Prostate gland (tissue), 2 donors: ENCODE results near the gene KCND2. TPM values are rescaled to one million over a fixed set of nuclear protein-coding genes. Genes with fewer than 3 reads are reported as not detected.

Experiments used
- DNase-seq: peaks from one replicate; pipeline ENCODE4 v3.0.0-alpha.2; 2019; ENCODE audit warnings: low spot score
- H3K27ac ChIP-seq, 2 donors: fragments of 200-600 bp; sonication (generic); 2 replicates each; pipeline ENCODE4 v1.5.1; 2017 to 2019
- H3K27me3 ChIP-seq: fragments of 200-600 bp; sonication (generic); replicated peaks from 2 replicates; pipeline ENCODE4 v1.5.1; 2019; ENCODE audit not compliant: insufficient read depth
- H3K36me3 ChIP-seq, 2 donors: fragments of 200-600 bp; sonication (generic); 1 replicate in 1 of 2; 2 replicates in 1 of 2; pipeline versions ENCODE4 v1.5.1 to v1.8.1; 2017 to 2019
- H3K4me1 ChIP-seq: fragments of 200-600 bp; sonication (generic); replicated peaks from 2 replicates; pipeline ENCODE4 v1.5.1; 2019
- H3K4me3 ChIP-seq, 2 donors: fragments of 200-600 bp; sonication (generic); 2 replicates each; pipeline ENCODE4 v1.5.1; 2017 to 2019
- H3K9me3 ChIP-seq: fragments of 200-600 bp; sonication (generic); 2 replicates; pipeline ENCODE4 v1.5.1; 2017
- CTCF ChIP-seq, 4 experiments: fragments of 200-600 bp in 2 of 4; fragments of 450-650 bp in 2 of 4; sonication (generic) in 2 of 4; IDR thresholded peaks; 1 replicate in 3 of 4; 2 replicates in 1 of 4; pipeline ENCODE4 v1.5.1; 2016 to 2019; ENCODE audit warnings: antibody characterized with exemption in 4 of 4, mild to moderate bottlenecking in 2 of 4, moderate library complexity in 2 of 4
- POLR2A ChIP-seq: fragments of 450-650 bp; IDR thresholded peaks from one replicate; pipeline ENCODE4 v1.6.1; 2016; ENCODE audit warnings: antibody characterized with exemption, mild to moderate bottlenecking
- POLR2AphosphoS5 ChIP-seq: sonication (generic); formaldehyde crosslinking; IDR thresholded peaks from one replicate; pipeline ENCODE4 v1.6.1; 2017; ENCODE audit warnings: antibody characterized with exemption
- WGBS: methylation state at CpG from one replicate; pipeline ENCODE4 v1.1.5; 2018; 5-methylcytosine and 5-hydroxymethylcytosine counted together
- intact Hi-C: fragments of 100-400 bp; cut with DNase I; formaldehyde crosslinking; loops from one replicate; pipeline ENCODE4 v1.14.2; 2022
- total RNA-seq, 2 donors: library from RNA; depleted of rRNA; stranded (reverse); fragments of >200 nt; gene quantifications; one replicate each; pipeline ENCODE4 v1.1.0, GENCODE V29; 2016

KCND2 gene
- total RNA-seq, 2 donors from 2014 or later: 3.0 TPM; not detected in 1

- DNase-seq: no peak
- 29% methylated on average over 1 of the region's 1 CpG for WGBS
- TF ChIP-seq POLR2A (no peak), POLR2AphosphoS5 (no peak), CTCF (IDR thresholded peaks at IDR 0.05) (no peak)
- Histone ChIP-seq H3K4me1 (no peaks in the 10 kb centered on the region), H3K27me3 (no peaks in the 10 kb centered on the region), H3K9me3 (no peaks in the 10 kb centered on the region), H3K36me3 (no peaks in the 10 kb centered on the region), H3K27ac (no peak overlapping the region), H3K4me3 (no peak overlapping the region)
- intact Hi-C loops: no loop called here
Observed at GRCh38 chr7:120441850-120442249, 168.9 kb downstream of the KCND2 start.

- Histone ChIP-seq H3K4me1 (no peaks in the 10 kb centered on the region), H3K27ac (no peak overlapping the region), H3K4me3 (no peak overlapping the region), H3K36me3 (no peaks in the 10 kb centered on the region), H3K27me3 (no peaks in the 10 kb centered on the region), H3K9me3 (no peaks in the 10 kb centered on the region)
- no peak for TF ChIP-seq CTCF (IDR thresholded peaks at IDR 0.05)
- no peak for TF ChIP-seq POLR2A
- TF ChIP-seq POLR2AphosphoS5: no peak
- no peak for DNase-seq
- 78% methylated on average over 2 of the region's 2 CpGs for WGBS
- intact Hi-C loops: no loop called here
Observed at GRCh38 chr7:120442838-120443237, 169.9 kb downstream of the KCND2 start.

- Histone ChIP-seq H3K27me3 (no peaks in the 10 kb centered on the region), H3K27ac (no peak overlapping the region), H3K9me3 (no peaks in the 10 kb centered on the region), H3K36me3 (no peaks in the 10 kb centered on the region), H3K4me1 (no peaks in the 10 kb centered on the region), H3K4me3 (no peak overlapping the region)
- no peak for DNase-seq
- intact Hi-C loops: no loop called here
- no peak for TF ChIP-seq CTCF (IDR thresholded peaks at IDR 0.05)
- no peak for TF ChIP-seq POLR2AphosphoS5
- no peak for TF ChIP-seq POLR2A
- WGBS: 90% methylated on average over 1 of the region's 1 CpG
Observed at GRCh38 chr7:120444650-120445049, 171.7 kb downstream of the KCND2 start.

- Histone ChIP-seq H3K4me3 (no peak overlapping the region), H3K36me3 (no peaks in the 10 kb centered on the region), H3K27me3 (no peaks in the 10 kb centered on the region), H3K27ac (no peak overlapping the region), H3K9me3 (no peaks in the 10 kb centered on the region), H3K4me1 (no peaks in the 10 kb centered on the region)
- intact Hi-C loops: no loop called here
- no peak for TF ChIP-seq CTCF (IDR thresholded peaks at IDR 0.05)
- no peak for TF ChIP-seq POLR2A
- TF ChIP-seq POLR2AphosphoS5: no peak
- WGBS: 71% methylated on average over 2 of the region's 2 CpGs
- DNase-seq: no peak
Observed at GRCh38 chr7:120445276-120445675, 172.3 kb downstream of the KCND2 start.

- no peak overlapping the region for H3K4me3 ChIP-seq
- H3K36me3 ChIP-seq: no peaks in the 10 kb centered on the region
- intact Hi-C loops: no loop called here
- no peaks in the 10 kb centered on the region for H3K4me1 ChIP-seq
- DNase-seq: no peak
- 87% methylated on average over 7 of the region's 7 CpGs for WGBS
- H3K9me3 ChIP-seq: no peaks in the 10 kb centered on the region
- no peak overlapping the region for H3K27ac ChIP-seq
- TF ChIP-seq CTCF (IDR thresholded peaks at IDR 0.05) (no peak), POLR2A (no peak), POLR2AphosphoS5 (no peak)
- no peaks in the 10 kb centered on the region for H3K27me3 ChIP-seq
Observed at GRCh38 chr7:120452665-120453064, 179.7 kb downstream of the KCND2 start.
